ENCODE data around the gene UTP18. TPM values are rescaled to one million over a fixed set of nuclear protein-coding genes. Genes with fewer than 3 reads are reported as not detected.

UTP18 gene
- total and polyA plus RNA-seq, 2 of the 13 experiments (the other 11 are each of a cell fraction or from before 2014, with no cell fraction given): 35.2 to 104 TPM

- TF ChIP-seq SPEN (CRISPR knock-in tag; IDR thresholded peaks at IDR 0.05; ENCODE audit: low read depth) (peak; percentile 84; the same call in 1 of the 2 replicates), E2F2 (CRISPR knock-in tag; IDR thresholded peaks at IDR 0.05; ENCODE audit: borderline replicate concordance) (no peak), ZC3H13 (CRISPR knock-in tag; IDR thresholded peaks at IDR 0.05) (peak; percentile 93), CHD2 (IDR thresholded peaks at IDR 0.05; ENCODE audit: low read depth, low read length) (no peak), FOXO1 (CRISPR knock-in tag; IDR thresholded peaks at IDR 0.05) (peak; percentile 33; the same call in 1 of the 2 replicates), ZNF460 (CRISPR knock-in tag; IDR thresholded peaks at IDR 0.05; ENCODE audit: borderline replicate concordance) (no peak), ZNF678 (CRISPR knock-in tag; IDR thresholded peaks at IDR 0.05) (no peak), PAF1 (CRISPR knock-in tag; IDR thresholded peaks at IDR 0.05) (no peak), ZNF770 (CRISPR knock-in tag; IDR thresholded peaks at IDR 0.05) (no peak), MBD4 (IDR thresholded peaks at IDR 0.05; ENCODE audit: borderline replicate concordance, low read length) (no peak), POGK (CRISPR knock-in tag; conservative IDR thresholded peaks at IDR 0.05) (no peak), KLF12 (CRISPR knock-in tag; IDR thresholded peaks at IDR 0.05; ENCODE audit: borderline replicate concordance) (no peak), SIX1 (CRISPR knock-in tag; IDR thresholded peaks at IDR 0.05; ENCODE audit: borderline replicate concordance) (no peak), SMARCE1 (IDR thresholded peaks at IDR 0.05; ENCODE audit: borderline replicate concordance) (no peak), THAP7 (CRISPR knock-in tag; IDR thresholded peaks at IDR 0.05) (no peak), ZNF672 (CRISPR knock-in tag; IDR thresholded peaks at IDR 0.05) (no peak), TFE3 (CRISPR knock-in tag; IDR thresholded peaks at IDR 0.05) (no peak), ZMAT5 (CRISPR knock-in tag; IDR thresholded peaks at IDR 0.05; ENCODE audit: borderline replicate concordance, low read depth) (no peak), SETDB1 (CRISPR knock-in tag; IDR thresholded peaks at IDR 0.05; ENCODE audit: borderline replicate concordance) (no peak), ZNF569 (CRISPR knock-in tag; IDR thresholded peaks at IDR 0.05; ENCODE audit: borderline replicate concordance) (0 out of 2 replicates have a peak, but pooled peaks have one; percentile 32), ZNF10 (CRISPR knock-in tag; IDR thresholded peaks at IDR 0.05; ENCODE audit: borderline replicate concordance, low read depth) (no peak), EEA1 (CRISPR knock-in tag; IDR thresholded peaks at IDR 0.05; ENCODE audit: borderline replicate concordance) (no peak)
Observed at GRCh38 chr17:51259564-51260236, 646 bp upstream of the UTP18 start, which contains the start of gene MBTD1 (continued).

Data from HepG2 (cell line).